Left ventricle myocardium inferior (tissue), 1 donor: Measurements from ENCODE around the gene TEAD1. TPM values are rescaled to one million over a fixed set of nuclear protein-coding genes. Genes with fewer than 3 reads are reported as not detected.

Experiments used
- DNase-seq: peaks from one replicate; pipeline ENCODE4 v3.0.0-alpha.2; 2020
- H3K27ac ChIP-seq: fragments of 200-600 bp; replicated peaks from 2 replicates; pipeline ENCODE4 v1.8.0; 2021
- H3K27me3 ChIP-seq: fragments of 200-600 bp; 2 replicates; pipeline ENCODE4 v1.8.0; 2021; ENCODE audit warnings: low read depth
- H3K36me3 ChIP-seq: fragments of 200-600 bp; 2 replicates; pipeline ENCODE4 v1.8.0; 2021
- H3K4me1 ChIP-seq: fragments of 200-600 bp; 2 replicates; pipeline ENCODE4 v1.8.0; 2021
- H3K4me3 ChIP-seq: fragments of 200-600 bp; 2 replicates; pipeline ENCODE4 v1.8.0; 2021; ENCODE audit warnings: mild to moderate bottlenecking, moderate library complexity
- H3K9me3 ChIP-seq: fragments of 200-600 bp; replicated peaks from 2 replicates; pipeline ENCODE4 v1.8.0; 2021
- CTCF ChIP-seq: fragments of 200-600 bp; IDR thresholded peaks from 2 replicates; pipeline ENCODE4 v1.8.0; 2021; ENCODE audit warnings: antibody characterized with exemption, mild to moderate bottlenecking, borderline replicate concordance
- intact Hi-C: fragments of 100-400 bp; cut with micrococcal nuclease; formaldehyde crosslinking; loops from one replicate; pipeline ENCODE4 v1.11.0; 2022
- total RNA-seq: library from RNA; stranded (reverse); fragmentation: NEBNext Ultra II Directional; extraction: Animal tissue kit (Norgen Biotek cat#: 25700); gene quantifications from one replicate; pipeline ENCODE4 v1.2.1, GENCODE V29; 2021
- donor health status: DM: no; HTN: yes; CAD: no; lungs with severe emphysema.

The TEAD1 gene
- total RNA-seq, 1 donor from 2014 or later: 121 TPM

- intact Hi-C loops: no loop called here
- H3K36me3 ChIP-seq: no peaks in the 10 kb centered on the region
- TF ChIP-seq CTCF: no peak
- H3K4me1 ChIP-seq: peaks cover 64% of the 10 kb centered on the region
- peak overlapping the region; percentile 38 for H3K27ac ChIP-seq
- no peaks in the 10 kb centered on the region for H3K27me3 ChIP-seq
- H3K9me3 ChIP-seq: no peaks in the 10 kb centered on the region
- peak; percentile 37 for DNase-seq
- H3K4me3 ChIP-seq: no peak overlapping the region
Measured at GRCh38 chr11:12706545-12707499, 32.6 kb downstream of the TEAD1 start.

- no peak for DNase-seq
- H3K27me3 ChIP-seq: no peaks in the 10 kb centered on the region
- no peak overlapping the region for H3K4me3 ChIP-seq
- intact Hi-C loops: no loop called here
- no peaks in the 10 kb centered on the region for H3K36me3 ChIP-seq
- no peaks in the 10 kb centered on the region for H3K9me3 ChIP-seq
- peaks cover 58% of the 10 kb centered on the region for H3K4me1 ChIP-seq
- peak overlapping the region; percentile 38 for H3K27ac ChIP-seq
- TF ChIP-seq CTCF: no peak
Measured at GRCh38 chr11:12707500-12707880, 33.3 kb downstream of the TEAD1 start.

- no peak for TF ChIP-seq CTCF
- no peaks in the 10 kb centered on the region for H3K27me3 ChIP-seq
- no peak for DNase-seq
Measured at GRCh38 chr11:12711496-12711895, 37.3 kb downstream of the TEAD1 start.

GRCh38 chr11:12712132-12712531, 37.9 kb downstream of the TEAD1 start:
- TF ChIP-seq CTCF: no peak
- Histone ChIP-seq H3K27ac (no peak overlapping the region), H3K4me1 (peaks cover 50% of the 10 kb centered on the region)

More at GRCh38 chr11:12711496-12711895, 37.3 kb downstream of the TEAD1 start:
- Histone ChIP-seq H3K4me1 (peaks cover 51% of the 10 kb centered on the region), H3K27ac (no peak overlapping the region), H3K4me3 (no peak overlapping the region), H3K9me3 (no peaks in the 10 kb centered on the region), H3K36me3 (no peaks in the 10 kb centered on the region)
- intact Hi-C loops: no loop called here

GRCh38 chr11:12715131-12715530, 40.9 kb downstream of the TEAD1 start:
- Histone ChIP-seq H3K9me3 (no peaks in the 10 kb centered on the region), H3K27me3 (no peaks in the 10 kb centered on the region), H3K4me1 (peaks cover 55% of the 10 kb centered on the region), H3K36me3 (no peaks in the 10 kb centered on the region), H3K27ac (no peak overlapping the region), H3K4me3 (no peak overlapping the region)
- TF ChIP-seq CTCF: no peak
- no peak for DNase-seq
- intact Hi-C loops: no loop called here

More at GRCh38 chr11:12712132-12712531, 37.9 kb downstream of the TEAD1 start:
- H3K27me3 ChIP-seq: no peaks in the 10 kb centered on the region
- intact Hi-C loops: no loop called here
- H3K9me3 ChIP-seq: no peaks in the 10 kb centered on the region
- DNase-seq: no peak
- no peak overlapping the region for H3K4me3 ChIP-seq
- no peaks in the 10 kb centered on the region for H3K36me3 ChIP-seq
